ENCODE results near the gene RNF208.
"Not testable (repeated sequence)": the region's sequence is repeated elsewhere in the genome, so short reads cannot be mapped to it uniquely, and the experiment has no call there.

The RNF208 gene

GRCh38 chr9:137252555-137253506 lies 30.8 kb upstream of the RNF208 start:
- FAIRE-seq = no peak

DNA sequence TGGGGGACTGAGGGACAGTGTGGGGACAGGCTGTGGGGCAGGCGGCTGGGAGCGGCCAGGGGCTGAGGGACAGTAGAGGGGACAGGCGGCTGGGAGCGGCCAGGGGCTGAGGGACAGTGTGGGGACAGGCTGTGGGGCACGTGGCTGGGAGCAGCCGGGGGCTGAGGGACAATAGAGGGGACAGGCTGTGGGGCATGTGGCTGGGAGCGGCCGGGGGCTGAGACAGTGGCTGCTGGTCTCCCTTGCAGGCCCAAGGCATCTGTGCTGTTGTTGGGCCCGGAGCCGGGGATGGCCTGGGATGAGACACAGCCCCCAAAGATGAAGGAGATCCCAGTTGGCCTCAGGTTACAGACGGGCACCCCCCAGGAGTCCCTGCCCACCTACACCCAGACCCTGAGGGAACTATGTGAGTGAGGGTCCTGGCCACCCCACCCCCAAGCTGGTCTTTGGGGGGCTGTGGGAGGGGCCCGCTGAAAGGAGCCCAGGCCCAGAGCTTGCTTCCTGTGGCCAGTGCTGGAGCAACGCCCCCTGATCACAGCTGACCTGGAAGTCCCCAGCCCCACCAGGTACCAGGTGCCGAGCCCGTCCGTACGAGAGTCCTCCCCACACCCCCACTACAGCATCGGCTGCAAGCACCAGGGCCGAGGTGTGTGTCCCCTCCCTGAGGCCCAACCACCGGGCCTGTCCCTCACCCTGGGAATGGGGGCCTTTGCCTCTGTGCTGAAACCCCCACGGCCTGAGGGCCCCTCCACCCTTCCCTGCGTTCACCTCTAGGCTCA lies 29.6 kb upstream of the RNF208 start:
- no peak for FAIRE-seq

GRCh38 chr9:137251194-137251461 lies 29.1 kb upstream of the RNF208 start, which contains the start of gene STPG3:
Gene STPG3, plus strand, starts transcription at chr9:137251286. Its CDS starts 1 bp downstream, at chr9:137251287.
- no peak for FAIRE-seq

DNA sequence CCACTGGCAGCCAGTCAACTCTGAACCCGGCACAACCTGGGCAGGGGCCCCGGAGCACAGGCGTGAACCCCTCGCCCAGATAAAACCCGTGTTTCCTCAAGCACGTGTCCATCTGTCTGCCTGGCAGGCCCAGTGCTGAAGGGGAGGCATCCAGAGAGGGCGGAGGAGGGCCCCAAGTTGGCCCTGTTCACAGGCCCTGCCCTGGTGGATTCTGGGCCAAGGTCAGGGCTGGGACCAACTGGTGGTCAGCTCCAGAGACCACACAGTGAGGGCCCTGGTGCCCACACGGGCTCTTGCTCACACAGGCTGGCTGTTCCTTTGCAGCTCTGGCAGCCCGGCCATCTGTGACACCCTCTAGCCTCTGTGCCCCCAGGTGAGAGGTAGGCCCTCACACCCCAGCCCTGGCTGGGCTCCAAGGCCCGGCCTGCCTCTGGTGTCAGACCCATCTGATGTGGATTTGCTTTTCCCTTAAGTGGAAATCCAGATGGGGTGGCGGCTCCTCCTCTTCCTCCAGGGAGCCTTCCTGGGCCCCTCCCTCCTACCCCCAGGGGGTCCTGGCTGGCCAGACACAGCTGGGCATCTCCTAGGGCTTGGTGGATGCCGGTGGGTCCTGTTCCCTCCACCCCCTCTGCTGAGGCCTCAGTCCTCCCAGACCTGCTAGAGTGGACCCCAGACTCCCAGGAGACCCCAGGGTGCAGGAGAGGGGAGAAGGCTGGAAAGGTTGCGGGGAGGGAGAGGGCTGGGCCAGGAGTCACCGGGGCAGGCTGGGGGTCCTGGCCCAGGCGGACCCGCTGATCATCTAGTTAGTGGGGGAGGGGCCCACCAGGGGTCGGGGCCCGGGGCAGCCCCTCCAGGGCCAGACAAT lies 28.5 kb upstream of the RNF208 start:
- no peak for FAIRE-seq

GRCh38 chr9:137247916-137248175 lies 25.8 kb upstream of the RNF208 start:
- no peak for FAIRE-seq

DNA sequence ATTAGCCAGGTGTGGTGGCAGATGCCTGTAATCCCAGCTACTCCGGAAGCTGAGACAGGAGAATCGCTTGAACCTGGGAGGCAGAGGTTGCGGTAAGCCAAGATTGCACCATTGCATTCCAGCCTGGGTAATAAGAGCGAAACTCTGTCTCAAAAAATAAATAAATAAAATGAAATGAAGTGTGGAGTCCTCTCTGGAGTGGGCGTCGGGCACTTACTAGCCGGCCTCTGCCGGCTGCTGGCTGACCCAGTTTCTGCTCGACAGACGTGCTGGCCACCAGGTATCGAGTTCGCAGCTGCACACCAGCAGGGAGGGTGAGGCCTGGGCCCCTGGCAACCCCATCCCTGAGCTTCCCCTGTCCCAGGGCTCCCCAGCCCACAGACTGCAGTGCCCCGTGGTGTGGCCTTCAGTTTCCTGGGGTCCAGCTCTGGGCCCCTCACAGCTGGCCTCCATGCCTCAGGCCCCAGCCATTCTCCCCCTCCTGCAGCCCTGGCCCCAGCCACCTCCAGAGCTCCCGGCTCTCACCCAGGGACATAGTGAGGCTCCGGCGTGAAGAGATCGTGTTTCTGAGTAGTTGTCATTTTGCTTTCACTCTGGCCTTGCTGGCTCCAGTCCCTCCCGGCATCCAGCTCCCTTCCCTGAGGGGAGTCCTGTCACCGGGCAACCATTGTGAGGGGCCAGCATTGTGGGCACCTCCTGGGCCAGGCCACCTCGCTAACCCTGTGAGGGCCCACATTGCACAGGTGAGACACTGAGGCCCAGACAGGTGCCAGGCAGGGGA lies 25.3 kb upstream of the RNF208 start:
- FAIRE-seq = no peak

DNA sequence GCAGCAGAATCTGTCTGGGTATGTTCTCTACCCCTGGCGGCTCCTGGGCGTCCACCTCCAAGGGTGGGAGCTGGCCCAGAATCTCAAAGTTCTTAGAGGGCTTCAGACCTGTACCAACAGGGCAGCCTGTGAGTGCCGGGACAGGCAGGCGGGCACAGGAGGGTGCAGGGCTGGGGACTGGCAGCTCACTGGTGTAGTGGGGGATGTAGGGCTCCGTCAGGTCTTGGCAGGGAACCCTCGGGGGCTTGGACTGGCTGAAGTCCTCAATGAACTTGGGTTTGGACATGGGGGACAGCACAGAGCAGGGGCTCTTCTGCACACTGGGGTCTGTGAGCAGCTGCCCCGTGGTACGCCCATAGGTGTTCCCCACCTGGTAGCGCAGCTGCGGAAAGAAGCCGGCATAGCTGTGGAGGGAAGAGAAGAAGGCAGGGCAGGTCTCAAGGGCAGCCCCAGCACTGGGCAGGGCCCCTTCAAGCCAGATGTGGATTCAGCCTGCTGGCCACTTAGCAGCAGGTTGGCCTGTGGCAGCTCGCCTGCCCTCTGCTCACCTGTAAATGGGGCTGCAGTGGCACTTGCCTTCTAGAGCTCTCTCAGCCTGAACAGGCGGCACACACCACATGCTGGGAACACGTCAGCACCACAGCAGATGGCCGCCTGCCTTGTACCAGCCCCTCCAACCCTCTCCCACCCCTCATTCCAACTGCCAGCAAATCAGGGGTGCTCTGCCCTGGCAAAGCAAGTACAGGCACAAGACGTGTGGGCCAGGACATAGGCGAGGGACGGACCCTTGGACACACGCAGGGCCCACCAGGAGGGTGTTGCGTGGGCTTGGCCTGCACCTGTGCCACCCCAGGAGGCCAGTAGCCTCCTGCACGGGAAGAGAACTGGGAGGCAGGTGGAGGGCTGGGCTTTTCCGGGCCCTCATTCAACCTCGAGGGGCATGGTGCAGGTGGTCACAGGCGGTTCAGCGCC lies 23.7 kb upstream of the RNF208 start:
- FAIRE-seq = no peak

DNA sequence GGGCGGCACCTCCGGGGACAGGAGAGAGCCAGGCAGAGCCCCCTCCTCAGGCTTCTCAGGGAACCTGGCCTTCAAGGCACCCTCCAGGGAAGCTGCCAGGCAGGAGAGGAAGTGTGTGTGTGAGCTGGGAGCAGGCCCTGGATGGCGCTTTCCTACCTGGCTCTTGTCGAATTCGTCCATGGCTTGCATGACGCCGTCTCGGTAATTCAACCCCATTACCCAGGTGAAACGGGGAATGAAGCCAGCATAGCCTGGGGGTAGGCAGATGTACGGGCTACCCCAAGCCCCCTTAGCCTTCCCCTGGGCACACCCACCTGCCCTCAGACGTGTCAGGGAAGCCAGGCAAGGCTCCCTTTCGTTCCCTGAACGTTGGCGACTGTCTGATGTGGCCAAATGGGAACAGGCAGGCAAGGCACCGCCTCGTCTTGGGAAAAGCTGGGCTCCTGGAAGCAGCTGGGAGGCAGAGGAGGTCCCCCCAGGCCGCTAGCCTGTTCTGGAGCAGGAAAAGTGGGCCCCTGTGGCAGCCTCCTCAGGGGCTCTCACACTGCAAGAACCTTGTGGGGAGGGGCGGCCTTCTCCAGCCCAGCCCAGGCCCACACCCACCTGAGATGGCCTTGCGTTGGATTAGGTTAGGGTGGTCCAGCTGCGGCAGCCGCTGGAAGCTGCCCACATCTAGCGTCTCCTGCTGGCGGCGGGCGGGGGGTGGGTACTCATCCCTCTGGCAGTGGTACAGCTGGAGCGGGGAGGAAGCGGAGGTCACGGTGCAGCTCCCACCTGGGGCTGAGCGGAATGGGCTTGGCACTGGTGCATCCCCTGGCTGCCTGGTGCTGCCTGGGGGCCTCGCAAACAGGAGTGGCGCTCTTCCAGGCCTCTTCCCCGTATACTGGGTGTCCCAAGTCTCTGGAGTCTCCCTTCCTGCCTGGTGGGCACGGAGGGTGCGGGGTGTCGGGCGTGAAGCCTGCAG lies 22.7 kb upstream of the RNF208 start:
- FAIRE-seq = no peak

DNA sequence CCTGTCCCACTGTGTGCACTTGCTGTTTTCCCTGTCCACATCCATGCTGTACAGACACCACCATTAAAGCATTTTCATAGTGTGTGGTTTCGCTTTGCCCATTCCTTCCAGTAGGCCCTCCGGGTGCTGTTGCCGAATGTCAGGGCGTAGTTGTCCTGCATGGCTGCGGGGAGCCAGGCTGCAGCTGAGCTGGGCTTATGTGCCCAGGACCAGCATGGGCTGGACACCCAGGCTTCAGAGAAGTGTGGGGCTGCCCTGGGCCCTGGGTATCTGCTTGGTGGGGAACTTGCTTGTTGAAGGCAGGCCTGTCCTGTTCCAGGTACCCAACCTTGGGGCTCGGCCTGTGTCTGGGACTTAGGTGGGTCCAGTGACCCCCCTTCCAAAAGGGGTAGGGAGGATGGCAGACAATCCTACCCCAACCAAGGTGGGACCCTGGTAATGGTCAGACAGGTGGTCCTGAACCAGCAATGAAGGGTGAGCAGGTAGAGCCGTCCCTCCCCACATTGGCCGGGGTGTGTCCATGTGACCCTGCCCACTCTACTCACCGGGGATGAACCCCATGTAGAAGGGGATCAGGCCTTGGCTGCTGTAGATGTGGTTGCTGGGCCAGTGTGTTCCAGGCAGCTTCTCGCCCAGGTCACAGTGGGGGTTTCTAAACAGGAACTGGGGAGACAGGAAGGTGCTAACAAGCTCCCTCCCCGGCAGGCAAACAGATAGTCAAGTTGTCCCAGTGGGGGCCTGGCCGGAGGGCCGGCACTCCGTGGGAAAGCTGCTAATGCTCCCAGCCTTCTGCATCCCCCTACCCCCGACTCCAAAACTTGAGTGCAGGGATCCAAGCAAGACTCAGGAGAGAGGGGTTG lies 21.8 kb upstream of the RNF208 start:
- no peak for FAIRE-seq

DNA sequence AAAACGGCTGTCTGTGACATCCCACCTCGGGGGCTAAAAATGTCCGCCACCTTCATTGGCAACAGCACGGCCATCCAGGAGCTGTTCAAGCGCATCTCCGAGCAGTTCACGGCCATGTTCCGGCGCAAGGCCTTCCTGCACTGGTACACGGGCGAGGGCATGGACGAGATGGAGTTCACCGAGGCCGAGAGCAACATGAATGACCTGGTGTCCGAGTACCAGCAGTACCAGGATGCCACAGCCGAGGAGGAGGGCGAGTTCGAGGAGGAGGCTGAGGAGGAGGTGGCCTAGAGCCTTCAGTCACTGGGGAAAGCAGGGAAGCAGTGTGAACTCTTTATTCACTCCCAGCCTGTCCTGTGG lies 21.2 kb upstream of the RNF208 start:
- not testable (repeated sequence) for FAIRE-seq

- no peak for FAIRE-seq
Observed at GRCh38 chr9:137242269-137243203, 20.5 kb upstream of the RNF208 start.

DNA sequence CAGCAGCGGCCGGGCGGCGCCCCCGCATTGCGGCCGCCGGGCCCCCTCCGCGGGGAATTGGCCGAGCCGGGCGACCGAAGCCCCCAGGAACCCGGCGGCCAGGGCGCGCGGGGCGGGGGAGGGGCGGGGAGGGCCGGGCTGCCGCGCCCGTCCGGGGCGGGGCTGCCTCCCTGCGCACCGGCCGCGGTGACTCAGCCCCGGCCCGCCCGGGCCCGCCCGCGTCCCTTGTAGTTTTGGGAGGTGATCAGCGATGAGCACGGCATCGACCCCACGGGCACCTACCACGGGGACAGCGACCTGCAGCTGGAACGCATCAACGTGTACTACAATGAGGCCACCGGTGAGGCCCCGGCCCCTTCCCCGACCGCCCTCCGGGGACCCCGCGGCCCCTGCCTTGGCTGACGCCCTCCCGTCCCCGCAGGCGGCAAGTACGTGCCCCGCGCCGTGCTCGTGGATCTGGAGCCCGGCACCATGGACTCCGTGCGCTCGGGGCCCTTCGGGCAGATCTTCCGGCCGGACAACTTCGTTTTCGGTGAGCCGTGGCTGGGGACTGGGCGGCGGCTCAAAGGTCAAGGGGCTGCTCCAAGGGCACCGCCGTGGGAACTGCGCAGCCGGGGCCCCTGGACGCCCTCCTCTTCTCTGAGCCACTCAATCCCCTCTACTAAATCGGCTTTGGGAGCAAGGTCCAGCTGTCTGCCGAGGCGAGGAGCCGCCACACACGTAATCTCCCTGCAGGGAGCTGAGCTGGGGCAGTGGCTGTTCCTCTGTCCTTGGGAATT lies 19.6 kb upstream of the RNF208 start:
- no peak for FAIRE-seq

GRCh38 chr9:137240841-137241489 lies 18.9 kb upstream of the RNF208 start, which contains the start of gene TUBB4B:
Gene TUBB4B, plus strand, starts transcription at chr9:137241287. Its CDS starts 74 bp downstream, at chr9:137241361.
- peak; percentile 92 for FAIRE-seq

DNA sequence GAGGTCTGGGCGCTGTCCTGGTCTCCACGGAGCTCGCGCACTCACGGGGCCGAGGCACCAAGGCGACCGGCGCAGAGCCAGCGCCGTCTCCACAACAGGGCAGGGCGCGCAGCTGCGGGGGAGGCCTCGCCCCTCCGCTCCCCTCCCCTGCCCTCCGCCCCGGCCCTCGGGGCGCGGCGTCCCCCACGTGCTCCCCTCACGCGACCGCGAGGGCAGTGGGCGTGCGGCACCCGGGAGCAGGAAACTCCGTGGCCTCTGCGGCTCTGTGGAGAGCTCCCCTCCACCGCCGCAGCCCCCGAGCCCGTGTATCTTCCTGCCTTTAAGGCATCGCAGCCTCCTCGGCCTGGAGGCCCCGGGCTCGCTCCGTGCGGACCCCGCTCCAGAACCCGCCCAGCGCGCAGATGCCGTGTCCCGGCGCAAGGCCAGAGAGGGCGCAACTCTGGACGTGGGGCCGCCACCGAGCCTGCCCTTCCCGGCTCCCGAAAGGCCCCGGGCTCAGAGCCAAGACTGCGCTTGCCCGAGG lies 18.3 kb upstream of the RNF208 start:
- FAIRE-seq = no peak

DNA sequence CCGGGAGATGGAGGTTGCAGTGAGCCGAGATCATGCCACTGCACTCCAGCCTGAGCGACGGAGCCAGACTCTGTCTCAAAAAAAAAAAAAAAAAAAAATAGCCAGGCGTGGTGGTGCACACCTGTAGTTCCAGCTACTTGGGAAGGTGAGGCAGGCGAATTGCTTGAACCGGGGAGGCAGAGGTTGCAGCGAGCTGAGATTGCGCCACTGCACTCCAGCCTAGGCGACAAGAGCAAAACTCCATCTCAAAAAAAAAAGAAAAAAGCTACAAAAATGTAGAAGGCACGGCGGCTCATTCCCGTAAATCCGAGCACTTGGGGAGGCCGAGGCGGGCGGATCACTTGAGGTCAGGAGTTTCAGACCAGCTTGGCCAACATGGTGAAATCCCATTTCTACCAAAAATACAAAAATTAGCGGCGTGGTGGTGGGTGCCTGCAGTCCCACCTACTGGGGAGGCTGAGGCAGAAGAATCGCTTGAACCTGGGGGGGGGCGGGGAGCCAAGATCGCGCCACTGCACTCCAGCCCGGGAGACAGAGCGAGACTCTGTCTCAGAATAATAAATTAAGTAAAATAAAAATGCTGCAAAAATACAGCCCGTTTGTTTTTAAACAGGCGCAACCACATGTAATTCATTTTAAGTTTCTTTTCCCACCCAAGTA lies 17.6 kb upstream of the RNF208 start:
- not testable (repeated sequence) for FAIRE-seq

All from colon (tissue), 2 donors.